ENCODE results near the gene PHLPP2. TPM values are rescaled to one million over a fixed set of nuclear protein-coding genes. Genes with fewer than 3 reads are reported as not detected.

The PHLPP2 gene
- total RNA-seq, 5 donors from 2014 or later (not counting 1 experiment from before 2014, with no cell fraction given) = 7.6 to 9.9 (median 9.3) TPM

DNA sequence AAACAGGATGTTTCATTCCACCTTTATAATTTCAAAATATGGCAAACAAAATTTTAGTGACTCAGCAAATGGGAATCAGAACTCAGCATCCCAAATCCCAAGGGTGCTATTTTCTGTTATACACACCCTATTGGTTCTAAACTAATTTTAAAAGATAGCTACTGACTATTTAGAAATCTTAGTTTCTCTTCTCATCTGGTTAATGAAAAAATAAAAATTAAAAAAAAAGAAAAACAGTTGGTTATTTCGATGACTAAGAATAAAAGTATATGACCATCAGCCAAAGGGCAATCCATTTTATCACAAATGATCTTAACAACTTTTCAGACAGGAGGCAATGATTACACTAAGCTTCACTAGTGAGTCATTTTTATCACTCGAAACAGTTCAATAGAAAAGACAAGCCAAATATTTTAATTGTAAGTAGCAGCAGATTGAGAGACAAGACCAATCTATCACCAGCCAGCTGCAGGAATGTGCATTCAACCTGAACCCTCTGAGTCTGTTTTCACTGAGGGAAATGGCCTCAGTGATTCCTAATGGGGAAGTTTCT is 15.2 kb downstream of the PHLPP2 start:
- ATAC-seq (replicated peaks in 1 of 4) = no peak
- DNase-seq = no peak
- Mint-ChIP-seq H3K9me3 (no peaks in the 10 kb centered on the region), H3K27ac (no peak overlapping the region), H3K36me3 (peaks cover 10% of the 10 kb centered on the region), H3K27me3 (no peaks in the 10 kb centered on the region), H3K4me3 (no peak overlapping the region), H3K4me1 (peaks cover 0 to 2% (median 0%) of the 10 kb centered on the region in 3 donors)
- Histone ChIP-seq H3K27ac (ENCODE audit: low read length) (no peak overlapping the region), H3K27me3 (replicated peaks in 1 of 2; ENCODE audit: control insufficient read depth in 2 of 2, extremely low read depth in 1 of 2, insufficient read depth in 2 of 2, low read length in 1 of 2) (no peaks in the 10 kb centered on the region), H3K4me1 (ENCODE audit: control insufficient read depth in 1 of 2, extremely low read depth in 1 of 2, insufficient read depth in 2 of 2, low read length in 2 of 2) (no peaks in the 10 kb centered on the region), H3K36me3 (ENCODE audit: control insufficient read depth in 2 of 2, extremely low read depth in 1 of 2, insufficient read depth in 1 of 2, low read length in 1 of 2) (peaks cover 0 to 6% of the 10 kb centered on the region in 2 donors), H3K9me3 (no peaks in the 10 kb centered on the region), H3K4me3 (ENCODE audit: control insufficient read depth in 1 of 2, extremely low read depth in 1 of 2, low read length in 1 of 2) (no peak overlapping the region)
- ChIA-PET CTCF (interaction anchor here in 1 of 2 donors (0.6 kb wide), 1 partner anchor 144 kb away, joined by 4 read pairs; no protein-coding TSS in a partner anchor), POLR2A (interaction anchor here in 1 of 2 donors (0.6 kb wide), 1 partner anchor 57 kb away, joined by 3 read pairs; no protein-coding TSS in a partner anchor)
- WGBS (ENCODE audit: insufficient coverage) = no CpG with 5 or more reads among the region's 2 CpGs

DNA sequence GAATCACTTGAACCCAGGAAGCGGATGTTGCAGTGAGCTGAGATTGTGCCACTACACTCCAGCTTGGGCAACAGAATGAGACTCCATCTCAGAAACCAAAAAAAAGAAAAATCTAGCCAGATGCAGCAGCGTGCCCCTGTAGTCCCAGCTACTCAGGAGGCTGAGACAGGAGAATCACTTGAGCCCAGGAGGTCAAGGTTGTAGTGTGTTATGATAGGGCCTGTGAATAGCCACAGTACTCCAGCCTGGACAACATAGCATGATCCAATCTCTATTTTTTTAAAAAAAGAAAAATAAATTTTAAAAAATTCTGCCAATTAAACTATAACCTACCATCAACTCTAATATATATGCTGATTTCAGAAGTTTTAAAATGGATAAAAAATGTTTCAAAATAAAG is 15.8 kb downstream of the PHLPP2 start:
- ChIA-PET POLR2A (interaction anchor here in 1 of 2 donors (0.6 kb wide), 2 partner anchors 57 to 1303 kb away, joined by 3 to 4 read pairs; no protein-coding TSS in a partner anchor), CTCF (no interaction called here)
- Mint-ChIP-seq H3K27ac (no peak overlapping the region), H3K4me1 (peaks cover 0 to 2% (median 0%) of the 10 kb centered on the region in 3 donors), H3K4me3 (no peak overlapping the region), H3K9me3 (no peaks in the 10 kb centered on the region), H3K36me3 (peaks cover 12% of the 10 kb centered on the region), H3K27me3 (no peaks in the 10 kb centered on the region)
- H3K27me3 ChIP-seq (replicated peaks in 1 of 2; ENCODE audit: control insufficient read depth in 2 of 2, extremely low read depth in 1 of 2, insufficient read depth in 2 of 2, low read length in 1 of 2) = no peaks in the 10 kb centered on the region
- H3K4me3 ChIP-seq (ENCODE audit: control insufficient read depth in 1 of 2, extremely low read depth in 1 of 2, low read length in 1 of 2) = no peak overlapping the region
- no peak overlapping the region for H3K27ac ChIP-seq (ENCODE audit: low read length)
- no peaks in the 10 kb centered on the region for H3K9me3 ChIP-seq
- peaks cover 0 to 2% of the 10 kb centered on the region in 2 donors for H3K36me3 ChIP-seq (ENCODE audit: control insufficient read depth in 2 of 2, extremely low read depth in 1 of 2, insufficient read depth in 1 of 2, low read length in 1 of 2)
- ATAC-seq (replicated peaks in 1 of 4) (no peak), DNase-seq (no peak)
- no peaks in the 10 kb centered on the region for H3K4me1 ChIP-seq (ENCODE audit: control insufficient read depth in 1 of 2, extremely low read depth in 1 of 2, insufficient read depth in 2 of 2, low read length in 2 of 2)
- WGBS (ENCODE audit: insufficient coverage) = 100% methylated on average over 1 of the region's 2 CpGs

- ChIA-PET POLR2A (interaction anchor here in 1 of 2 donors (0.5 kb wide), 1 partner anchor 149 kb away, joined by 3 read pairs; no protein-coding TSS in a partner anchor), CTCF (interaction anchor here in 1 of 2 donors (1.1 kb wide), 1 partner anchor 14 kb away, joined by 3 read pairs; no protein-coding TSS in a partner anchor)
- H3K27me3 Mint-ChIP-seq = no peaks in the 10 kb centered on the region
- Histone ChIP-seq H3K9me3 (no peaks in the 10 kb centered on the region), H3K4me1 (ENCODE audit: control insufficient read depth in 1 of 2, extremely low read depth in 1 of 2, insufficient read depth in 2 of 2, low read length in 2 of 2) (no peaks in the 10 kb centered on the region), H3K27ac (ENCODE audit: low read length) (no peak overlapping the region), H3K4me3 (ENCODE audit: control insufficient read depth in 1 of 2, extremely low read depth in 1 of 2, low read length in 1 of 2) (no peak overlapping the region), H3K36me3 (ENCODE audit: control insufficient read depth in 2 of 2, extremely low read depth in 1 of 2, insufficient read depth in 1 of 2, low read length in 1 of 2) (peaks cover 0 to 4% of the 10 kb centered on the region in 2 donors), H3K27me3 (replicated peaks in 1 of 2; ENCODE audit: control insufficient read depth in 2 of 2, extremely low read depth in 1 of 2, insufficient read depth in 2 of 2, low read length in 1 of 2) (no peaks in the 10 kb centered on the region)
- no peak for ATAC-seq (replicated peaks in 1 of 4)
- no peaks in the 10 kb centered on the region for H3K9me3 Mint-ChIP-seq
- WGBS (ENCODE audit: insufficient coverage) = no CpG with 5 or more reads among the region's 7 CpGs
- no peak overlapping the region for H3K4me3 Mint-ChIP-seq
- peaks cover 15% of the 10 kb centered on the region for H3K36me3 Mint-ChIP-seq
- H3K4me1 Mint-ChIP-seq = peaks cover 0 to 2% (median 0%) of the 10 kb centered on the region in 3 donors
- no peak for DNase-seq
- no peak overlapping the region for H3K27ac Mint-ChIP-seq
These were observed 17.3 kb downstream of the PHLPP2 start for GRCh38 chr16:71707199-71707598.

DNA sequence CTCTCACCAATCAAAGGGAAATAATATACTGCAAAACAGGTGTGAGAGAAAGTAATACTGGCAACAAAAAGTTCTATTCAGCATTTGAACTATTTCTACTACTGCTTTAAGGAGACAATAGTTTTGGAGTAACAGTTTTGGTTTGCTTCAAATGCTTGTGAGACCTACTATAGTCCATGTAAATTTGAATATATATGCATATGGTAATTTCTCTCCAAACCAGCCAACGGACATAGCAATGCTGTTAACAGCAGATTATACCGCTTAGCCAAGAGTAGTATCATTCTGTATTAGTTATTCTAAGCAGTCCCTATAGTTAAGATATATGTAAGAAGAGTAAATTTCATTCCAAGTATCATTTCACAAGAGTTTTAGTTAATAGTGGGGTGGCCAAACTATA is 18.5 kb downstream of the PHLPP2 start:
- Mint-ChIP-seq H3K27ac (no peak overlapping the region), H3K4me3 (no peak overlapping the region), H3K9me3 (no peaks in the 10 kb centered on the region), H3K36me3 (peaks cover 21% of the 10 kb centered on the region), H3K4me1 (peaks cover 0 to 2% (median 0%) of the 10 kb centered on the region in 3 donors), H3K27me3 (no peaks in the 10 kb centered on the region)
- CTCF ChIA-PET = interaction anchor here (0.6 to 0.7 kb wide), 2 partner anchors 256 to 510 kb away, joined by 4 to 7 read pairs; no protein-coding TSS in a partner anchor
- Histone ChIP-seq H3K27ac (ENCODE audit: low read length) (no peak overlapping the region), H3K4me3 (ENCODE audit: control insufficient read depth in 1 of 2, extremely low read depth in 1 of 2, low read length in 1 of 2) (no peak overlapping the region), H3K4me1 (ENCODE audit: control insufficient read depth in 1 of 2, extremely low read depth in 1 of 2, insufficient read depth in 2 of 2, low read length in 2 of 2) (no peaks in the 10 kb centered on the region), H3K36me3 (ENCODE audit: control insufficient read depth in 2 of 2, extremely low read depth in 1 of 2, insufficient read depth in 1 of 2, low read length in 1 of 2) (peaks cover 0 to 4% of the 10 kb centered on the region in 2 donors), H3K27me3 (replicated peaks in 1 of 2; ENCODE audit: control insufficient read depth in 2 of 2, extremely low read depth in 1 of 2, insufficient read depth in 2 of 2, low read length in 1 of 2) (no peaks in the 10 kb centered on the region), H3K9me3 (no peaks in the 10 kb centered on the region)
- POLR2A ChIA-PET = interaction anchor here in 1 of 2 donors (0.6 kb wide), 1 partner anchor 320 kb away, joined by 5 read pairs; no protein-coding TSS in a partner anchor
- ATAC-seq (replicated peaks in 1 of 4) (no peak), DNase-seq (no peak)
- no CpG with 5 or more reads among the region's 2 CpGs for WGBS (ENCODE audit: insufficient coverage)

GRCh38 chr16:71703333-71703732 is 21.2 kb downstream of the PHLPP2 start:
- peaks cover 0 to 2% (median 0%) of the 10 kb centered on the region in 3 donors for H3K4me1 Mint-ChIP-seq
- ChIA-PET POLR2A (interaction anchor here in 1 of 2 donors (0.5 kb wide), 1 partner anchor 13 kb away, joined by 3 read pairs; no protein-coding TSS in a partner anchor), CTCF (interaction anchor here in 1 of 2 donors (0.7 kb wide), 1 partner anchor 20 kb away, joined by 3 read pairs; no protein-coding TSS in a partner anchor)

GRCh38 chr16:71700831-71701230 is 23.7 kb downstream of the PHLPP2 start:
- Mint-ChIP-seq H3K4me3 (no peak overlapping the region), H3K4me1 (peaks cover 0 to 6% (median 2%) of the 10 kb centered on the region in 3 donors), H3K27ac (no peak overlapping the region), H3K9me3 (no peaks in the 10 kb centered on the region), H3K36me3 (peaks cover 28% of the 10 kb centered on the region), H3K27me3 (no peaks in the 10 kb centered on the region)
- H3K36me3 ChIP-seq (ENCODE audit: control insufficient read depth in 2 of 2, extremely low read depth in 1 of 2, insufficient read depth in 1 of 2, low read length in 1 of 2) = peaks cover 0 to 5% of the 10 kb centered on the region in 2 donors
- ATAC-seq (replicated peaks in 1 of 4) (no peak), DNase-seq (no peak)
- H3K4me3 ChIP-seq (ENCODE audit: control insufficient read depth in 1 of 2, extremely low read depth in 1 of 2, low read length in 1 of 2) = no peak overlapping the region
- ChIA-PET POLR2A (no interaction called here), CTCF (interaction anchor here in 1 of 2 donors (0.6 kb wide), 1 partner anchor 507 kb away, joined by 3 read pairs; no protein-coding TSS in a partner anchor)
- H3K27me3 ChIP-seq (replicated peaks in 1 of 2; ENCODE audit: control insufficient read depth in 2 of 2, extremely low read depth in 1 of 2, insufficient read depth in 2 of 2, low read length in 1 of 2) = no peaks in the 10 kb centered on the region
- H3K27ac ChIP-seq (ENCODE audit: low read length) = no peak overlapping the region
- no peaks in the 10 kb centered on the region for H3K4me1 ChIP-seq (ENCODE audit: control insufficient read depth in 1 of 2, extremely low read depth in 1 of 2, insufficient read depth in 2 of 2, low read length in 2 of 2)
- H3K9me3 ChIP-seq = no peaks in the 10 kb centered on the region
- 92% methylated on average over 2 of the region's 4 CpGs for WGBS (ENCODE audit: insufficient coverage)

More at GRCh38 chr16:71703333-71703732, 21.2 kb downstream of the PHLPP2 start:
- Histone ChIP-seq H3K4me3 (ENCODE audit: control insufficient read depth in 1 of 2, extremely low read depth in 1 of 2, low read length in 1 of 2) (no peak overlapping the region), H3K36me3 (ENCODE audit: control insufficient read depth in 2 of 2, extremely low read depth in 1 of 2, insufficient read depth in 1 of 2, low read length in 1 of 2) (peaks cover 0 to 5% of the 10 kb centered on the region in 2 donors), H3K4me1 (ENCODE audit: control insufficient read depth in 1 of 2, extremely low read depth in 1 of 2, insufficient read depth in 2 of 2, low read length in 2 of 2) (no peaks in the 10 kb centered on the region), H3K27ac (ENCODE audit: low read length) (no peak overlapping the region), H3K27me3 (replicated peaks in 1 of 2; ENCODE audit: control insufficient read depth in 2 of 2, extremely low read depth in 1 of 2, insufficient read depth in 2 of 2, low read length in 1 of 2) (no peaks in the 10 kb centered on the region), H3K9me3 (no peaks in the 10 kb centered on the region)
- peaks cover 34% of the 10 kb centered on the region for H3K36me3 Mint-ChIP-seq
- ATAC-seq (replicated peaks in 1 of 4) (no peak), DNase-seq (no peak)
- H3K27me3 Mint-ChIP-seq = no peaks in the 10 kb centered on the region
- no peaks in the 10 kb centered on the region for H3K9me3 Mint-ChIP-seq
- no CpG with 5 or more reads among the region's 1 CpG for WGBS (ENCODE audit: insufficient coverage)
- H3K4me3 Mint-ChIP-seq = no peak overlapping the region
- no peak overlapping the region for H3K27ac Mint-ChIP-seq

Data from T-cell (primary cell).